ENCODE measurements around the gene PDE3A. TPM values are rescaled to one million over a fixed set of nuclear protein-coding genes. Genes with fewer than 3 reads are reported as not detected.

Gene PDE3A
- total RNA-seq, 1 experiment from 2014 or later: 0.12 TPM

- DNase-seq (ENCODE audit: low read depth, low spot score) (no peak), ATAC-seq (no peak)
- H3K9me3 ChIP-seq (ENCODE audit: control insufficient read depth in 1 of 2, insufficient read depth in 1 of 2, low read depth in 1 of 2, low read length in 2 of 2): no peaks in the 10 kb centered on the region
- TF ChIP-seq CBX3 (IDR thresholded peaks at IDR 0.05; ENCODE audit: low read depth) (no peak), EZH2 (IDR thresholded peaks at IDR 0.05) (no peak), POLR2AphosphoS5 (IDR thresholded peaks at IDR 0.05; ENCODE audit: low read depth, low read length) (no peak), ZNF274 (IDR thresholded peaks at IDR 0.05; ENCODE audit: low read depth, low read length) (no peak), JUND (IDR thresholded peaks at IDR 0.05) (no peak), ZBTB33 (IDR thresholded peaks at IDR 0.05; ENCODE audit: extremely low read depth, insufficient replicate concordance, low read length) (no peak), ATF3 (IDR thresholded peaks at IDR 0.05) (no peak), MAX (IDR thresholded peaks at IDR 0.05) (no peak), EZH2phosphoT487 (IDR thresholded peaks at IDR 0.05; ENCODE audit: borderline replicate concordance) (no peak), SIN3A (IDR thresholded peaks at IDR 0.05; ENCODE audit: low read depth) (no peak)
- H3K27me3 ChIP-seq (ENCODE audit: insufficient read depth, low read length): no peaks in the 10 kb centered on the region
- ChIA-PET CTCF (no interaction called here), RAD21 (ENCODE audit: low non-redundant PET in 1 of 2, low total read pairs in 2 of 2, uncharacterized antibody in 2 of 2, unreplicated experiment in 2 of 2) (no interaction called here), POLR2A (no interaction called here)
- no peaks in the 10 kb centered on the region for H3K36me3 ChIP-seq (ENCODE audit: control insufficient read depth in 1 of 2, insufficient read depth in 2 of 2, low read length in 2 of 2)
- H3K4me3 ChIP-seq (replicated peaks in 1 of 2; ENCODE audit: low read depth in 1 of 2, low read length in 2 of 2): no peak overlapping the region
- H3K9ac ChIP-seq (ENCODE audit: low read length): no peak overlapping the region
- H3K79me2 ChIP-seq (ENCODE audit: insufficient read depth, low read length): no peaks in the 10 kb centered on the region
- H3K9me2 ChIP-seq (ENCODE audit: insufficient read depth): no peaks in the 10 kb centered on the region
- no peaks in the 10 kb centered on the region for H4K20me1 ChIP-seq (ENCODE audit: insufficient read depth)
- H2AFZ ChIP-seq (ENCODE audit: low read depth, low read length, poor library complexity, severe bottlenecking): no peak overlapping the region
- no TSS peak for BruUV-seq (replicated peaks)
- intact Hi-C loops (cut with micrococcal nuclease): no loop called here
- H3K27ac ChIP-seq (ENCODE audit: low read depth, low read length): no peak overlapping the region
- no peak overlapping the region for H3K4me2 ChIP-seq (ENCODE audit: low read length)
- H3K4me1 ChIP-seq (ENCODE audit: control insufficient read depth in 1 of 2, insufficient read depth in 2 of 2, low read length in 2 of 2): no peaks in the 10 kb centered on the region
Observed at GRCh38 chr12:20508359-20508758, 140.0 kb downstream of the PDE3A start.

Measured in HCT116 (cell line).